ENCODE results near the gene VTCN1.

The VTCN1 gene

GRCh38 chr1:117098287-117098890 lies 112.3 kb downstream of the VTCN1 start:
- DNase-seq (ENCODE audit: low read depth in 2 of 3, low spot score in 1 of 3): no peak

- DNase-seq (ENCODE audit: low read depth in 2 of 3, low spot score in 1 of 3): no peak
Observed at GRCh38 chr1:117097443-117097842, 113.3 kb downstream of the VTCN1 start.

GRCh38 chr1:117096951-117097408 lies 113.7 kb downstream of the VTCN1 start:
- DNase-seq (ENCODE audit: low read depth in 2 of 3, low spot score in 1 of 3): no peak

GRCh38 chr1:117094841-117095604 lies 115.7 kb downstream of the VTCN1 start:
- DNase-seq (ENCODE audit: low read depth in 2 of 3, low spot score in 1 of 3): no peak

GRCh38 chr1:117093870-117094621 lies 116.7 kb downstream of the VTCN1 start:
- peak in 1 of 3 donors; percentile 47 for DNase-seq (ENCODE audit: low read depth in 2 of 3, low spot score in 1 of 3)
